Activated T-cell treated with anti-CD3 and anti-CD28 coated beads, Interleukin-2, amount 50 U/mL, for 24 hours (primary cell): ENCODE data around the gene ST6GALNAC2.
A peak's percentile ranks its signal among the peaks of the same experiment; 100 is the strongest.

Experiments
- DNase-seq: peaks from one replicate; pipeline ENCODE4 v3.0.0-alpha.2; 2020
- H3K27ac Mint-ChIP-seq: 2 replicates; pipeline ENCODE4 v1.8.0; 2020; ENCODE audit warnings: mild to moderate bottlenecking, mixed read lengths
- H3K27me3 Mint-ChIP-seq: 2 replicates; pipeline ENCODE4 v1.8.0; 2020; ENCODE audit warnings: mixed read lengths
- H3K36me3 Mint-ChIP-seq: 2 replicates; pipeline ENCODE4 v1.8.0; 2020; ENCODE audit warnings: low read depth, mixed read lengths
- H3K4me1 Mint-ChIP-seq: 2 replicates; pipeline ENCODE4 v1.8.0; 2020; ENCODE audit warnings: low read depth, mixed read lengths
- H3K4me3 Mint-ChIP-seq: 2 replicates; pipeline ENCODE4 v1.8.0; 2020; ENCODE audit warnings: mild to moderate bottlenecking, moderate library complexity, mixed read lengths
- H3K9me3 Mint-ChIP-seq: 2 replicates; pipeline ENCODE4 v1.8.0; 2020; ENCODE audit warnings: mixed read lengths

The ST6GALNAC2 gene

DNA sequence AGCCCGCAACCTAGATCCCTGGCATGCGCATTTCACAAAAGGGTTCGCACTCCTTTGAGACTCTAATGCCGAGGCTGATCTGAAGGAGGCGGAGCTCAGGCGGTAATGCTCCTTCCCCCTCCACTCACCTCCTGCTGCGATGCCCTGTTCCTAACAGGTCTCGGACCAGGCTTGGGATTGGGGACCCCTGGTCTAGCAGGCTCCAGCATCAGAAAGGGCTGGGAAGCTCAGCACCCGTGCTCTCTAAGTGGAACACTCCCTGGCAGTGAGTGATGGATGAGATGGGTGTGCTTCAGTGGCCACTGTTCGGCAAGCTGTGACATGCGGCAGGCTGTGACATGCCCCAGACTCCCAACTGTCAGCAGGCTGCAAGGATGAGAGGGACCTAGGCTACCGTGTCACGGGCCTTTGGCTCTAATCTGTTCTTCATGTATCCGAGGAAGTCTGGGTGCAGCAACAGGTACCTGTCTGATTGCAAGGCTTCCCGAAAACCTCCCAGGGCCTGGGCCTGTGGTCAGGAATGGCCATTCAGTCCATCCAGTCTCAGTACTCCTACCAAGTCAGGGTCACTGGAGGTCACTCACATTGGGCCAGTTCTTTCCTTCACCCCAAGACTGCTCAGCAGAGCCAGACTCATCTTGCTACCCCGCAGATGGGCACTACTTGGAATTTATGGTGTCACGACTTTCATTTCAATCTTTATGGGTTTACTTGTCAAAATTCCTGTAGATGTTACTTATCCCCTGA, 1.3 kb upstream of the ST6GALNAC2 start:
- no peak overlapping the region for H3K27ac Mint-ChIP-seq
- no peak for DNase-seq

GRCh38 chr17:76585033-76585648, 519 bp downstream of the ST6GALNAC2 start:
- no peak for DNase-seq
- Mint-ChIP-seq H3K27me3 (peaks cover 64% of the 10 kb centered on the region), H3K4me1 (peaks cover 11% of the 10 kb centered on the region), H3K36me3 (no peaks in the 10 kb centered on the region), H3K4me3 (peak overlapping the region; percentile 65), H3K27ac (no peak overlapping the region), H3K9me3 (no peaks in the 10 kb centered on the region)

More for the DNA sequence above, 1.3 kb upstream of the ST6GALNAC2 start:
- Mint-ChIP-seq H3K4me3 (no peak overlapping the region), H3K4me1 (peaks cover 11% of the 10 kb centered on the region), H3K36me3 (no peaks in the 10 kb centered on the region), H3K9me3 (no peaks in the 10 kb centered on the region), H3K27me3 (peaks cover 64% of the 10 kb centered on the region)

GRCh38 chr17:76584427-76585032, 1.1 kb downstream of the ST6GALNAC2 start:
- Mint-ChIP-seq H3K9me3 (no peaks in the 10 kb centered on the region), H3K27ac (no peak overlapping the region), H3K4me3 (peak overlapping the region; percentile 65), H3K27me3 (peaks cover 61% of the 10 kb centered on the region), H3K4me1 (peaks cover 12% of the 10 kb centered on the region), H3K36me3 (no peaks in the 10 kb centered on the region)
- DNase-seq: no peak

DNA sequence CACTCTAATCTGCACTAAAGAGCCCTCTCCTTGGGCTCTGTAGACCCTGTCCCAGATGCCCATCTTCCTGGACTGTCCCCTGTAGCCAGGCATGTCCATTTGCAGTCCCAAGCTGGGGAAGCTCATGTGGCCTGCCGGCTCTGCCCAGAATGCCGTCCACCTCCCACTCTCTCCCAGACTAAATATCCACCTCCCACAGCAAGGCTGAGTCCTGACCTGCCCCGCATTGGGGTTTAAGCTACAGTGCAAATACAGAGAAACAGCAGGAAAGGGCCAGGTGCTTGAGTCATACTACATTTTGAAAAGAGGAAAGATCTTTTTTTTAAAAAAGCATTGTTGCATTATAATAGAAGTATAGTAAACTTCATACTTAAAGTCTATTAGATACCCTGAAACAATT, 3.0 kb downstream of the ST6GALNAC2 start:
- peaks cover 45% of the 10 kb centered on the region for H3K27me3 Mint-ChIP-seq
- H3K36me3 Mint-ChIP-seq: no peaks in the 10 kb centered on the region
- no peak overlapping the region for H3K4me3 Mint-ChIP-seq
- DNase-seq: no peak
- H3K9me3 Mint-ChIP-seq: no peaks in the 10 kb centered on the region
- no peak overlapping the region for H3K27ac Mint-ChIP-seq
- H3K4me1 Mint-ChIP-seq: peaks cover 17% of the 10 kb centered on the region

GRCh38 chr17:76581515-76581914, 4.1 kb downstream of the ST6GALNAC2 start:
- no peak for DNase-seq
- Mint-ChIP-seq H3K27me3 (peaks cover 33% of the 10 kb centered on the region), H3K4me1 (peaks cover 13% of the 10 kb centered on the region), H3K27ac (no peak overlapping the region), H3K36me3 (no peaks in the 10 kb centered on the region), H3K4me3 (no peak overlapping the region), H3K9me3 (no peaks in the 10 kb centered on the region)

DNA sequence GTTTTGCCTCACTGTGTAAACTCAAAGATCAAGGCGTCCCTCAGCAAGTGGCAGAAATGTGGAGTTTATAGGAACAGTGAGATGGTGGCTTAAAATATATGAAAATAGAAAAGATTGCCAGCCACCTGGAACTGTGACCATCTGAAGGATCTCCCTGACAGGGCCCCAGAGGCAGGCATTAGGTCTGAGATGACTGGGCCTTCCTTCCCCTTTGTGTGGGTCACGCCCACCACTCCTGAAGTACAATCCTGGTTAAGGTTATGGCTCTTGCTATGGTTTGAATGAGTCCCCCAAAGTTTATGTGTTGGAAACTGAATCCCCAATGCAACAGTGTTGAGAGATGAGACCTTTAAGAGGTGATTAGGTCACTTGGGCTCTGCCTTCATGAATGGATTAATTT, 6.4 kb downstream of the ST6GALNAC2 start:
- Mint-ChIP-seq H3K4me3 (no peak overlapping the region), H3K4me1 (peaks cover 7% of the 10 kb centered on the region)

GRCh38 chr17:76578376-76578775, 7.3 kb downstream of the ST6GALNAC2 start:
- no peak overlapping the region for H3K4me3 Mint-ChIP-seq
- DNase-seq: no peak
- H3K27me3 Mint-ChIP-seq: peaks cover 8% of the 10 kb centered on the region
- H3K4me1 Mint-ChIP-seq: peaks cover 5% of the 10 kb centered on the region
- no peaks in the 10 kb centered on the region for H3K9me3 Mint-ChIP-seq
- H3K27ac Mint-ChIP-seq: no peak overlapping the region
- no peaks in the 10 kb centered on the region for H3K36me3 Mint-ChIP-seq

More for the DNA sequence above, 6.4 kb downstream of the ST6GALNAC2 start:
- Mint-ChIP-seq H3K9me3 (no peaks in the 10 kb centered on the region), H3K36me3 (no peaks in the 10 kb centered on the region), H3K27me3 (peaks cover 17% of the 10 kb centered on the region), H3K27ac (no peak overlapping the region)
- DNase-seq: no peak

DNA sequence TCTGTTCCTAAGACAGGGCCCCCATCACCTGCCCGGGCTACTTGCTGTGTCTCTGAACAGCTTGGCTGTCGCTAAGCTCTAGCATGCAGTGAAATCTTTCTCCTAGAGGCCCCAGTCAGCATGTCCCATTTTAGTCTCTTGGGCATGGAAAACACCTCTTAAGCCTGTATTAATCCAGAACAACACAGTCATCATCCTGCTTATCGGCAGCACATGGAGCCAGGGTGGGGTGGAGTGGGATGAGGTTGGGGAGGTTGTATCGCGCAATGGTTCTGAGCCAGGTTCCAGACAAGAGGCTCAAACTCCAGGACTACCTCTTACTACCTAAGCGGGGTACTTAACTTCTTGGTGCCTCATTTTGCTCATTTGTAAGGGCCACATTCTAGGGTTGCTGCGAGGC, 7.8 kb downstream of the ST6GALNAC2 start:
- no peak for DNase-seq
- H3K4me3 Mint-ChIP-seq: no peak overlapping the region
- H3K9me3 Mint-ChIP-seq: no peaks in the 10 kb centered on the region
- H3K27ac Mint-ChIP-seq: no peak overlapping the region
- peaks cover 5% of the 10 kb centered on the region for H3K4me1 Mint-ChIP-seq
- H3K27me3 Mint-ChIP-seq: peaks cover 4% of the 10 kb centered on the region
- no peaks in the 10 kb centered on the region for H3K36me3 Mint-ChIP-seq

DNA sequence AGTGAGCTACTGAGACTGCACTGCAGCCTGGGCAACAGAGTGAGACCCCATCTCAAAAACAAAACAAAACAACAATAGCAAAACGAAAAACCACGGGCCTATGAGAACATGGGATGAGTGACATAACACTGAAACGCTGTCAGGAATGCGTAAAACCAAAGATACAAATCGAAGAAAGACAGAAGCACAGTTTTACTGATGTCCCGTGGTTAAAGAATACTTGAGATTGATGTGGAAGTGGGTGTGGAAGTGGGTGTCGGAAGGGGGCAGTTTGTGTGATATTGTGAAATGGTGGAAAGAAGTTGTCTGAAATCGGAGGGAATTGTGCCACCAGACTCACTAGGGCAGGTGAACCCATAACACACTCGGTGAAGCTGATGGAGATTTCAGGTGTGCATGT, 9.5 kb downstream of the ST6GALNAC2 start:
- Mint-ChIP-seq H3K36me3 (no peaks in the 10 kb centered on the region), H3K9me3 (no peaks in the 10 kb centered on the region), H3K4me1 (peaks cover 5% of the 10 kb centered on the region), H3K27me3 (no peaks in the 10 kb centered on the region), H3K27ac (no peak overlapping the region), H3K4me3 (no peak overlapping the region)
- DNase-seq: no peak

DNA sequence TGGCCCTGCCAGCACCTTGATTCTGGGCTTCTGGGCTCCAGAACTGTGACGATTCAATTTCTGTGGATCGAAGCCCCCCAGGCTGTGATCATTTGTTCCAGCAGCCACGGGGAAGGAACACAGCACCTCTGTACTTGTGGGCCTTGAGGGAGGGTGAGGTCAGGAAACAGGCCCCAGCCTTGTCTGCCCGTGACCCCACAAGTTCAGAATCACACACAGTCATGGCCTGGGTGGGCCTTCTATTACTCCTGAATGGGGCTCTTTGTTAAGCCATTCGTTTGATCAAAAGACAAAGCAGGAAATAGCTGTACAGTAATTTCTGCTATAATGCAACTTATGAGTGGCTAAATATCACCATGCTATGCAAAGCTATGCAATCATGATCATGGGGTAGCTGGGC, 10.1 kb downstream of the ST6GALNAC2 start:
- Mint-ChIP-seq H3K27me3 (no peaks in the 10 kb centered on the region), H3K4me3 (no peak overlapping the region), H3K9me3 (no peaks in the 10 kb centered on the region), H3K4me1 (peaks cover 5% of the 10 kb centered on the region), H3K36me3 (no peaks in the 10 kb centered on the region), H3K27ac (no peak overlapping the region)
- no peak for DNase-seq

- no peak for DNase-seq
Observed at GRCh38 chr17:76574166-76574565, 11.5 kb downstream of the ST6GALNAC2 start.

DNA sequence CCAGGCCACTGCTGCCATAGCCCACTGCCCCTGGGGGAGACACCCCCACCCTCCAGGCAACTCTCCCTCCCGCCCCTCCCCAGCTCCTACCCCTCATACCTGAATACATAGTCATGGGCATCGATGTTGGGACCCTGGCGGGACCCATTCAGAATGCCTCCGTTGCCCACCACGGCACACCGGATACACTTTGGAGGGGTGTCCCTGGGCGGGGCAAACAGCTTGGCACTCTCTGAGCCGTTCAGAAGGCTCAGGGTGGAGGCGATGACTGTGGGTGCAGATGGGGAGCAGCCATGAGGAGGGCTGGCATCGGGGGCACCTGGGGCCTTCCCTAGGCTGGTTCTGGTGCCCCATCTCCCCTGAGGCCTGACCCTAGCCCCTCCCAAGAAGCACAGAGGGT, 12.6 kb downstream of the ST6GALNAC2 start:
- DNase-seq: no peak
- no peaks in the 10 kb centered on the region for H3K36me3 Mint-ChIP-seq
- H3K4me3 Mint-ChIP-seq: no peak overlapping the region
- H3K27me3 Mint-ChIP-seq: no peaks in the 10 kb centered on the region
- peaks cover 4% of the 10 kb centered on the region for H3K4me1 Mint-ChIP-seq
- H3K9me3 Mint-ChIP-seq: no peaks in the 10 kb centered on the region
- no peak overlapping the region for H3K27ac Mint-ChIP-seq

More at GRCh38 chr17:76574166-76574565, 11.5 kb downstream of the ST6GALNAC2 start:
- Mint-ChIP-seq H3K36me3 (no peaks in the 10 kb centered on the region), H3K27me3 (no peaks in the 10 kb centered on the region), H3K4me1 (peaks cover 2% of the 10 kb centered on the region), H3K27ac (no peak overlapping the region), H3K4me3 (no peak overlapping the region), H3K9me3 (no peaks in the 10 kb centered on the region)

DNA sequence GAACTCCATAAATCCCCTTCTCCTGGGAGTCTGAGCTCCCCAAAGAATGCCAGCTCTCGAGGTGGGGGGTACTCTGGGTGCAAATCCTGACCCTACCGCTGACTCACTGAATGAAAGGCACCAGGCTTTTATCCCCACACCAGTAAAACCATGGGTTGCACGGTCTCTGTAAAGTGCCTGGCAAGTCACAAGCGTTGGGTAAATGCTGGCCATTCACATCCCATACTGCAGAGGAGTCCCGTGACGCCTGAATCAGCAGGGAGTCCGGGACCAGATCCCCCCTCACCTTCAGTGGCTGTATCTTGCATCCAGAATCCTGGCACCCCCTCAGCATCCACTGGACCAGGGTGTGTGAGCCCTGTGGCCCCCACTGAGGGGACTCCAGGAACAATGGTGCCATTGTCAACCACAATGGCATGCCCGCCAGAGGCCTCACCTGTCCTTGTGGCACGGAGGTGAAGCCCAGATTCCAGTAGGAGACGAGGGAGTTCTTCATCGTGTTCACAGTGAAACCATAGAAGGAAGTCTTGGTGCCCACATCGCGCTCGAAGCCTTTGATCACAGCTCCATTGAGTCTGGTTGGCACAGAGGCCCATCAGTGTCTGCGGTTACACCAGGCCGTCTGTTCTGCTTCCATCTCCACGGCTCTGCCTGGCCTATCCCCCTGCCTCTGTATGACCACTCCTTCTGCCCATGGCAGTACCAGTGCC, 13.3 kb downstream of the ST6GALNAC2 start:
- peaks cover 9% of the 10 kb centered on the region for H3K4me1 Mint-ChIP-seq
- H3K27me3 Mint-ChIP-seq: no peaks in the 10 kb centered on the region
- H3K9me3 Mint-ChIP-seq: no peaks in the 10 kb centered on the region
- DNase-seq: no peak
- H3K36me3 Mint-ChIP-seq: peaks cover 7% of the 10 kb centered on the region
- H3K27ac Mint-ChIP-seq: peak overlapping the region; percentile 73
- no peak overlapping the region for H3K4me3 Mint-ChIP-seq

GRCh38 chr17:76570877-76571471, 14.7 kb downstream of the ST6GALNAC2 start:
- Mint-ChIP-seq H3K36me3 (peaks cover 21% of the 10 kb centered on the region), H3K4me3 (no peak overlapping the region), H3K27ac (peak overlapping the region; percentile 5), H3K27me3 (no peaks in the 10 kb centered on the region), H3K9me3 (no peaks in the 10 kb centered on the region), H3K4me1 (peaks cover 18% of the 10 kb centered on the region)
- DNase-seq: no peak
